Activated CD4-positive, alpha-beta T cell treated with anti-CD3 and anti-CD28 coated beads for 36 hours (primary cell): ENCODE results near the gene ATP5PF. TPM values are rescaled to one million over a fixed set of nuclear protein-coding genes. Genes with fewer than 3 reads are reported as not detected.
"Not testable (repeated sequence)": the region's sequence is repeated elsewhere in the genome, so short reads cannot be mapped to it uniquely, and the experiment has no call there.

Experiments
- ATAC-seq: fragments of 200-7000 bp; cut with Tn5 transposase; one replicate; pipeline ENCODE4 v1.10.0; 2021; ENCODE audit warnings: mild to moderate bottlenecking, moderate library complexity
- CTCF ChIA-PET: fragments of 350-600 bp; sonication (Branson Sonifier 250); formaldehyde crosslinking; loops from one replicate; lab custom pipeline; 2021; ENCODE audit warnings: antibody characterized with exemption; lab: Charles Lee
- POLR2A ChIA-PET: fragments of 350-600 bp; sonication (Branson Sonifier 250); formaldehyde crosslinking; loops from one replicate; lab custom pipeline; 2021; ENCODE audit warnings: antibody characterized with exemption, inconsistent platforms; lab: Charles Lee
- DNase-seq: peaks from one replicate; pipeline ENCODE4 v3.0.0-alpha.2; 2020
- H3K27ac Mint-ChIP-seq: one replicate; pipeline ENCODE4 v1.8.0; 2021; ENCODE audit warnings: mixed read lengths
- H3K27me3 Mint-ChIP-seq: one replicate; pipeline ENCODE4 v1.8.0; 2021; ENCODE audit warnings: mixed read lengths
- H3K36me3 Mint-ChIP-seq: one replicate; pipeline ENCODE4 v1.8.0; 2021; ENCODE audit warnings: low read depth, mixed read lengths
- H3K4me1 Mint-ChIP-seq: one replicate; pipeline ENCODE4 v1.8.0; 2021; ENCODE audit warnings: mixed read lengths
- H3K4me3 Mint-ChIP-seq: one replicate; pipeline ENCODE4 v1.8.0; 2021; ENCODE audit warnings: mild to moderate bottlenecking, moderate library complexity, mixed read lengths
- H3K9me3 Mint-ChIP-seq: one replicate; pipeline ENCODE4 v1.8.0; 2021; ENCODE audit warnings: low read depth, mixed read lengths
- intact Hi-C, 2 experiments: fragments of 100-400 bp; cut with DNase I in 1 of 2; cut with micrococcal nuclease in 1 of 2; formaldehyde crosslinking; loops; one replicate each; pipeline versions ENCODE4 v1.14.2 to v1.15.1; 2022 to 2024; cut with DNase I, micrococcal nuclease
- total RNA-seq, 2 experiments: library from RNA; stranded (reverse); gene quantifications; one replicate each; pipeline ENCODE4 v1.2.3, GENCODE V29; 2021

Gene ATP5PF, protein sequence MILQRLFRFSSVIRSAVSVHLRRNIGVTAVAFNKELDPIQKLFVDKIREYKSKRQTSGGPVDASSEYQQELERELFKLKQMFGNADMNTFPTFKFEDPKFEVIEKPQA
- total RNA-seq, result 100 to 1,000 TPM; 154 to 165 TPM

DNA sequence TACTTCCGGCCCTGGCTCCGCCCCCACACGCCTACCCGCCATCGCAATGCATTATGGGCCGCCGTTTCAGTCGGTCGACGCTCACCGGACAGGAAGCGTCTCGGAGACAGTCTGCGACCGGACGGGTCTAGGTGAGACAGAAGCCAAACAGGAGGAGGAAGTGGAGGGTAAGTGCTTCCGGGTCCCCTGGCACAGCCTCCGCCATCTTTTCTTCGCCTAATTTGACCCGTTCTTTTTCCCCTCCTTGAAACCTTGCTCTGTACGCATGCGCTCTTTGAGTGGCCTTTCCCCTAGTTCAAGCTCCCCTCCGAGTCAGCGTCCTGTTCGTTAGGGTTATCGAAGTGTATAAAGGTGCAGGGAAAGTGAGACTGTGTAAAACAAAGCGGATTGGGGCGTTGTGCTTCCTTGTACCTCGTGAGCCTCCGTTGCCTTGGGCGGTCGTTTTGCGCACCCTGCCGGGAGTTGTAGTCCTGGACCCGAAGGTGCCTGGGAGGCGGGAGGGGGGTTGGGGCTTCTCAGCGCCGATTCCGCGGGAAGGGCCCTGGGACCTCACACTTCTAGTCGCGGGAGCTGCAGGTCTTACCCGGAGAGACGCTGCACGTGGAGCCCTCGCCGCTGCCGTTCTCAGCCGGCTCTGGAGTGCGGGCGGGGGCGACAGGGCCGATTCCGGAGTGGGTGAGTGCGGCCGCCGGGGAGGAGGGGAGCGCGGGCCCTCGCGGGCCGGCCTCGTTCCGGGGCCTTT, at the start of gene ATP5PF, which contains the start of gene GABPA:
ATP5PF (minus strand) TSS at position 1 of the 742 bp plus-strand sequence. CDS start 5,110 bp downstream, outside the sequence.
GABPA (plus strand) TSS at position 69 of the 742 bp plus-strand sequence. CDS start 6,627 bp downstream, outside the sequence.
- Mint-ChIP-seq H3K4me3 (peak within 1 kb of the TSS; percentile 98), H3K4me1 (peaks cover 48% of the 10 kb centered on the region), H3K36me3 (peaks cover 13% of the 10 kb centered on the region), H3K27ac (peak within 1 kb of the TSS; percentile 100), H3K9me3 (no peaks in the 10 kb centered on the region), H3K27me3 (no peaks in the 10 kb centered on the region)
- ChIA-PET CTCF (interaction anchor here (0.6 to 2.2 kb wide), 7 partner anchors 10 to 127 kb away, joined by 3 to 8 read pairs (median 4); no protein-coding TSS in a partner anchor), POLR2A (interaction anchor here (0.6 to 0.9 kb wide), 4 partner anchors 9 to 147 kb away, joined by 3 to 8 read pairs (median 3); no protein-coding TSS in a partner anchor)
- intact Hi-C loops, result loop anchor here (1.0 to 10.0 kb wide), 10 partner anchors 66 to 435 kb away; partner anchors contain the start of genes JAM2 (in 2 of the 2), MRPL39 (in 2 of the 2) and APP (in 1 of the 2)
- ATAC-seq (peak; percentile 94), DNase-seq (peak; percentile 99)

DNA sequence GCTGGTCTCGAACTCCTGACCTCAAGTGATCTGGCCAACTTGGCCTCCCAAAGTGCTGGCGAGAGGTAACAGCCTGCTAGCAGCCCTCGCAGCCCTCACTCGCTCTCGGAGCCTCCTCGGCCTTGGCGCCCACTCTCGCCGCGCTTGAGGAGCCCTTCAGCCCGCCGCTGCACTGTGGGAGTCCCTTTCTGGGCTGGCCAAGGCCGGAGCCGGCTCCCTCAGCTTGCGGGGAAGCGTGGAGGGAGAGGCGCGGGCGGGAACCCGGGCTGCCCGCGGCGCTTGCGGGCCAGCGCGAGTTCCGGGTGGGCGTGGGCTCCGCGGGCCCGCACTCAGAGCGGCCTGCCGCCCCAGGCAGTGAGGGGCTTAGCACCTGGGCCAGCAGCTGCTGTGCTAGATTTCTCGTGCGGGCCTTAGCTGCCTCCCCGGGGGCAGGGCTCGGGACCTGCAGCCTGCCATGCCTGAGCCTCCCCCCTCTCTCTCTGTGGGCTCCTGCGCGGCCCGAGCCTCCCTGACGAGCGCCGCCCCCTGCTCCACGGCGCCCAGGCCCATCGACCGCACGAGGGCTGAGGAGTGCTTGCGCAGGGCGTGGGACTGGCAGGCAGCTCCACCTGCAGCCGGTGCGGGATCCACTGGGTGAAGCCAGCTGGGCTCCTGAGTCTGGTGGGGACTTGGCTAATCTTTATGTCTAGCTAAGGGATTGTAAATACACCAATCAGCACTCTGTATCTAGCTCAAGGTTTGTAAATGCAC, 43.6 kb upstream of the ATP5PF start:
- H3K36me3 Mint-ChIP-seq, POLR2A ChIA-PET, H3K4me1 Mint-ChIP-seq, H3K9me3 Mint-ChIP-seq, intact Hi-C loops, ATAC-seq, H3K27me3 Mint-ChIP-seq, DNase-seq, H3K4me3 Mint-ChIP-seq, H3K27ac Mint-ChIP-seq: not testable (repeated sequence)
- CTCF ChIA-PET, result interaction anchor here (1.0 to 1.5 kb wide), 4 partner anchors 10 to 23 kb away, joined by 3 to 6 read pairs (median 4); no protein-coding TSS in a partner anchor

DNA sequence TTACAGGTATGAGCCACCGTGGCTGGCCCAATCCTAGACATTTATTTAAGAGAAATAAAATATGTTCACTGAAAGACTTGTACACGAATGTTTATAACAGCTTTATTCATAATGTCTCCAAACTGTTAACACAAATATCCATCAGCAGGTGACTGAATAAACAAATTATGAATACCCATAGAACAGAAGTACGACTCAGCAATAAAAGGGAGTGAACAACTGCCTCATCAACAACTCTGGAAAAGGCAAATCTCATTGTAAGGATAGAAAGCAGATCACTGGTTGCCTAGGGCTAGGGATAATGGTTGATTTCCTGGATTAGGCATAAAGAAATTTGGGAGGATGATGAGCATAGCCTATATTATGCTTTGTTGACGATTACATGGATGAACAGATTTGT, 41.7 kb upstream of the ATP5PF start:
- Mint-ChIP-seq H3K4me3 (no peak overlapping the region), H3K27ac (no peak overlapping the region), H3K36me3 (peaks cover 2% of the 10 kb centered on the region), H3K9me3 (no peaks in the 10 kb centered on the region), H3K4me1 (peaks cover 7% of the 10 kb centered on the region), H3K27me3 (no peaks in the 10 kb centered on the region)
- CTCF ChIA-PET, result interaction anchor here (1.6 kb wide), 1 partner anchor 17 kb away, joined by 4 read pairs; no protein-coding TSS in a partner anchor
- POLR2A ChIA-PET, result no interaction called here
- ATAC-seq (no peak), DNase-seq (no peak)
- intact Hi-C loops, result no loop called here

DNA sequence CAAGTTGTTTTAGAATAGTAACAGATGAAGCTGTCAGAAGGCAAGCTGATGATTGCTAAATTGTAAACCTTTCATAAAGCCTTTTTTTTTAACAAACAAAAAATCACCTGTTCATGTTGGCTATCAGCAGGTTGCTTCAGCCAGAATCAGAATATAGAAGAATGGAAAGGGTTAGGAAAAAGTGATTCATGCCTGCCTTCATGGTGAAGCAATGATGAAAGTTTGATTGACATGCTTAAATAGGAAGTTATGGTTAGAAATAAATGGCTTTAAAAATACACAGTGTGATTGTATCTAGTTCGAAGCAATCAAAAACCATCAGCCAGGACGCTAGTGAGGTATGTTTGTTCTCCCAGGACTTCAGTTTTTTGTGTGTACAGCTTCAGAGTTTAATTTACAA, 38.0 kb upstream of the ATP5PF start:
- intact Hi-C loops, result no loop called here
- peak overlapping the region; percentile 47 for H3K27ac Mint-ChIP-seq
- no peak overlapping the region for H3K4me3 Mint-ChIP-seq
- ATAC-seq (peak; percentile 19), DNase-seq (no peak)
- ChIA-PET POLR2A (no interaction called here), CTCF (no interaction called here)
- H3K27me3 Mint-ChIP-seq, result no peaks in the 10 kb centered on the region
- no peaks in the 10 kb centered on the region for H3K9me3 Mint-ChIP-seq
- peaks cover 6% of the 10 kb centered on the region for H3K36me3 Mint-ChIP-seq
- H3K4me1 Mint-ChIP-seq, result peaks cover 7% of the 10 kb centered on the region

- ChIA-PET POLR2A (no interaction called here), CTCF (interaction anchor here (0.7 to 1.9 kb wide), 6 partner anchors 8 to 160 kb away, joined by 3 to 7 read pairs (median 4); no protein-coding TSS in a partner anchor)
- DNase-seq (no peak), ATAC-seq (no peak)
- Mint-ChIP-seq H3K27me3 (no peaks in the 10 kb centered on the region), H3K4me1 (peaks cover 5% of the 10 kb centered on the region), H3K27ac (no peak overlapping the region), H3K4me3 (no peak overlapping the region), H3K36me3 (peaks cover 30% of the 10 kb centered on the region), H3K9me3 (no peaks in the 10 kb centered on the region)
- intact Hi-C loops, result no loop called here
Measured at GRCh38 chr21:25767921-25768320, 33.2 kb upstream of the ATP5PF start.

- DNase-seq (no peak), ATAC-seq (no peak)
- Mint-ChIP-seq H3K4me3 (no peak overlapping the region), H3K4me1 (peaks cover 13% of the 10 kb centered on the region), H3K9me3 (no peaks in the 10 kb centered on the region), H3K27ac (no peak overlapping the region), H3K36me3 (peaks cover 50% of the 10 kb centered on the region), H3K27me3 (no peaks in the 10 kb centered on the region)
- POLR2A ChIA-PET, result no interaction called here
- CTCF ChIA-PET, result interaction anchor here (1.2 kb wide), 1 partner anchor 37 kb away, joined by 3 read pairs; no protein-coding TSS in a partner anchor
- intact Hi-C loops, result no loop called here
Measured at GRCh38 chr21:25764065-25764464, 29.4 kb upstream of the ATP5PF start.

- ChIA-PET POLR2A (no interaction called here), CTCF (no interaction called here)
- ATAC-seq, result no peak
- Mint-ChIP-seq H3K4me1 (peaks cover 23% of the 10 kb centered on the region), H3K27me3 (no peaks in the 10 kb centered on the region), H3K27ac (no peak overlapping the region), H3K9me3 (no peaks in the 10 kb centered on the region), H3K36me3 (peaks cover 49% of the 10 kb centered on the region), H3K4me3 (no peak overlapping the region)
- intact Hi-C loops, result no loop called here
- no peak for DNase-seq
Measured at GRCh38 chr21:25760677-25761076, 26.0 kb upstream of the ATP5PF start.

DNA sequence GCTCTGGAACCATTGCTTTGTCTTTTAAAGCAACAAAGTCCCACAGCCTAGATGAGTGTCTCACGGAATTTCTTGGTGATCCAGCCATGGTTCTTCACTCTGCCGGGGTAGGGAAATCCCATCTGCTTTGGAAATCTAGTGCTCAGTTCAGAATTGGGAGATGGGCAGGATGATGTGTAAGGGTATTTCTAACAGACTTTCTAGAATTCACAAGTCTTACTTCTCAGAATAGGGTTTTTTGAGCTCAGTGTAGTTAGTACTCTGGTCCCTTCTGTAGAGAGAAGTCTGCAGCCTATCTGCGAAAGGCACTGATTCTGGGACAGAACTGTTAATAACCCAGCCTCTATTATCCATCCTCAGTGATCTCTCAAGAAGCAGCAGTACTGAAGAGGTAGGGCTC, 25.4 kb upstream of the ATP5PF start:
- Mint-ChIP-seq H3K4me1 (peaks cover 26% of the 10 kb centered on the region), H3K4me3 (no peak overlapping the region), H3K27me3 (no peaks in the 10 kb centered on the region), H3K36me3 (peaks cover 54% of the 10 kb centered on the region), H3K9me3 (no peaks in the 10 kb centered on the region), H3K27ac (peak overlapping the region; percentile 63)
- DNase-seq (no peak), ATAC-seq (peak; percentile 23)
- intact Hi-C loops, result no loop called here
- ChIA-PET CTCF (interaction anchor here (0.8 to 1.2 kb wide), 4 partner anchors 8 to 498 kb away, joined by 3 to 4 read pairs (median 4); no protein-coding TSS in a partner anchor), POLR2A (no interaction called here)

DNA sequence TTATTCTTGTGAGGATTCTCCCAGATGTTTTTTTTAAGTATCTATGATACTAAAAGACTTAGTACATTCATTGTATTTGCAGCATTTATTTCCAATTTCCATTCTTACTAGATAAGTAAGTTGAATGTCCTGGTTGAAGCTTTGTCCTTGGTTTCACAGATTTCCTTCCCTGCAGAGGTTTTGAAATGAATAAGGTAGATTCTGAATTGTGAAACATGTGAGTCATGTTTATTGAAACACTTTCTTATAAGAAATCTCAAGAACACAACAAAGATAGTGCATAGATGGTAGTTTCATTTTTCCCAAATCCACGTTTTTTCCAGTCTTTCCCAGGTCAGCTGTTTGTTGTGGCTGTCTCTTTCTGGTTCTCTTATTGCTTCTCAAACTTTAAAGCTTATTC, 24.9 kb upstream of the ATP5PF start:
- Mint-ChIP-seq H3K27me3 (no peaks in the 10 kb centered on the region), H3K27ac (peak overlapping the region; percentile 63), H3K36me3 (peaks cover 54% of the 10 kb centered on the region), H3K4me1 (peaks cover 26% of the 10 kb centered on the region), H3K4me3 (no peak overlapping the region), H3K9me3 (no peaks in the 10 kb centered on the region)
- ChIA-PET POLR2A (interaction anchor here (0.6 kb wide), 1 partner anchor 11 kb away, joined by 3 read pairs; no protein-coding TSS in a partner anchor), CTCF (interaction anchor here (0.8 to 2.0 kb wide), 7 partner anchors 9 to 497 kb away, joined by 3 to 5 read pairs (median 4); no protein-coding TSS in a partner anchor)
- DNase-seq (no peak), ATAC-seq (peak; percentile 44)
- intact Hi-C loops, result no loop called here

- ChIA-PET CTCF (interaction anchor here (0.6 to 2.0 kb wide), 3 partner anchors 8 to 149 kb away, joined by 3 to 5 read pairs (median 3); no protein-coding TSS in a partner anchor), POLR2A (no interaction called here)
- DNase-seq, result no peak
- H3K4me1 Mint-ChIP-seq, result peaks cover 26% of the 10 kb centered on the region
- no peak for ATAC-seq
- H3K4me3 Mint-ChIP-seq, result no peak overlapping the region
- H3K9me3 Mint-ChIP-seq, result no peaks in the 10 kb centered on the region
- intact Hi-C loops, result no loop called here
- no peaks in the 10 kb centered on the region for H3K27me3 Mint-ChIP-seq
- peaks cover 52% of the 10 kb centered on the region for H3K36me3 Mint-ChIP-seq
- no peak overlapping the region for H3K27ac Mint-ChIP-seq
Measured at GRCh38 chr21:25757531-25757930, 22.8 kb upstream of the ATP5PF start.
